ENCODE results near the gene NUMBL.

DNA sequence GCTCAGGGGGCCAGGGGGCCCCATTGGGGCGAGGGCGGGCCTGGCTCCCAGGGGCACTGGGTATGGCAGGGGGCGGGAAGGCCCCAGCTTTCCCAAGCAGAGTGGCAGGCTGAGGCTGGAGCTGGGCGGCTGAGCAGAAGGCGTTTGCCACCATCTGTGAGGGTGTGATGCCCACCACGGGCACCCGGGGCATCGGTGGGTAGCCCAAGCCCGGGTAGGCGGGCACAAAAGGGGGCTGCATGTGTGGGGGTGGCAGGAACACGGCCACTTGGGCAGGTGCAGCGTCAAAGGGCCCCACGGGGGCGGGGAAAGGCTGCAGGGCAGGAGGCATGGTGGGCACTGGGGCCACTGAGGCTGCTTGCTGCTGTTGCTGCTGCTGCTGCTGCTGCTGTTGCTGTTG is 22.8 kb downstream of the NUMBL start:
- TF ChIP-seq, protein P1, sequence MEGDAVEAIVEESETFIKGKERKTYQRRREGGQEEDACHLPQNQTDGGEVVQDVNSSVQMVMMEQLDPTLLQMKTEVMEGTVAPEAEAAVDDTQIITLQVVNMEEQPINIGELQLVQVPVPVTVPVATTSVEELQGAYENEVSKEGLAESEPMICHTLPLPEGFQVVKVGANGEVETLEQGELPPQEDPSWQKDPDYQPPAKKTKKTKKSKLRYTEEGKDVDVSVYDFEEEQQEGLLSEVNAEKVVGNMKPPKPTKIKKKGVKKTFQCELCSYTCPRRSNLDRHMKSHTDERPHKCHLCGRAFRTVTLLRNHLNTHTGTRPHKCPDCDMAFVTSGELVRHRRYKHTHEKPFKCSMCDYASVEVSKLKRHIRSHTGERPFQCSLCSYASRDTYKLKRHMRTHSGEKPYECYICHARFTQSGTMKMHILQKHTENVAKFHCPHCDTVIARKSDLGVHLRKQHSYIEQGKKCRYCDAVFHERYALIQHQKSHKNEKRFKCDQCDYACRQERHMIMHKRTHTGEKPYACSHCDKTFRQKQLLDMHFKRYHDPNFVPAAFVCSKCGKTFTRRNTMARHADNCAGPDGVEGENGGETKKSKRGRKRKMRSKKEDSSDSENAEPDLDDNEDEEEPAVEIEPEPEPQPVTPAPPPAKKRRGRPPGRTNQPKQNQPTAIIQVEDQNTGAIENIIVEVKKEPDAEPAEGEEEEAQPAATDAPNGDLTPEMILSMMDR (IDR thresholded peaks at IDR 0.05; ENCODE audit: poor library complexity): no peak
- TF ChIP-seq EZH2 (IDR thresholded peaks at IDR 0.05; ENCODE audit: borderline replicate concordance): no peak
